GM19467 (cell line): ENCODE results near the gene JADE1.

Source experiments
- ATAC-seq: cut with Tn5 transposase; IDR thresholded peaks from one replicate; pipeline ENCODE4 v1.9.1; 2021; ENCODE audit warnings: mild to moderate bottlenecking, moderate library complexity; ENCODE audit not compliant: unreplicated experiment

The JADE1 gene

GRCh38 chr4:128810331-128810870 lies 901 bp downstream of the JADE1 start:
- ATAC-seq = no peak

GRCh38 chr4:128810871-128811570 lies 1.5 kb downstream of the JADE1 start:
- peak; percentile 48 for ATAC-seq

GRCh38 chr4:128811571-128812441 lies 2.3 kb downstream of the JADE1 start:
- peak; percentile 51 for ATAC-seq

GRCh38 chr4:128812442-128813235 lies 3.1 kb downstream of the JADE1 start:
- no peak for ATAC-seq

- no peak for ATAC-seq
Measured at GRCh38 chr4:128813965-128814364, 4.5 kb downstream of the JADE1 start.

GRCh38 chr4:128818442-128818841 lies 8.9 kb downstream of the JADE1 start:
- no peak for ATAC-seq

- ATAC-seq = no peak
Measured at GRCh38 chr4:128819082-128819742, 9.7 kb downstream of the JADE1 start.

- ATAC-seq = no peak
Measured at GRCh38 chr4:128820671-128821070, 11.2 kb downstream of the JADE1 start.

- no peak for ATAC-seq
Measured at GRCh38 chr4:128821151-128821550, 11.7 kb downstream of the JADE1 start.

GRCh38 chr4:128823025-128823661 lies 13.6 kb downstream of the JADE1 start:
- no peak for ATAC-seq

- ATAC-seq = no peak
Measured at GRCh38 chr4:128825226-128825625, 15.7 kb downstream of the JADE1 start.

GRCh38 chr4:128827296-128827695 lies 17.8 kb downstream of the JADE1 start:
- ATAC-seq = no peak

GRCh38 chr4:128830906-128831503 lies 21.5 kb downstream of the JADE1 start:
- ATAC-seq = no peak

GRCh38 chr4:128831531-128832242 lies 22.2 kb downstream of the JADE1 start:
- peak; percentile 61 for ATAC-seq

- no peak for ATAC-seq
Measured at GRCh38 chr4:128832243-128832625, 22.7 kb downstream of the JADE1 start.

- ATAC-seq = no peak
Measured at GRCh38 chr4:128835498-128836222, 26.2 kb downstream of the JADE1 start.

- ATAC-seq = no peak
Measured at GRCh38 chr4:128837198-128837597, 27.7 kb downstream of the JADE1 start.

- ATAC-seq = no peak
Measured at GRCh38 chr4:128837679-128838078, 28.2 kb downstream of the JADE1 start.
